Activated T-cell treated with anti-CD3 and anti-CD28 coated beads for 48 hours (primary cell): ENCODE results near the gene FAM174B.

Experiments
- DNase-seq: peaks from one replicate; pipeline ENCODE4 v3.0.0-alpha.2; 2020; ENCODE audit warnings: low read depth

FAM174B gene

GRCh38 chr15:92655178-92655995 lies at the start of gene FAM174B:
Gene FAM174B (minus strand): TSS chr15:92655775.
- peak; percentile 46 for DNase-seq

DNA sequence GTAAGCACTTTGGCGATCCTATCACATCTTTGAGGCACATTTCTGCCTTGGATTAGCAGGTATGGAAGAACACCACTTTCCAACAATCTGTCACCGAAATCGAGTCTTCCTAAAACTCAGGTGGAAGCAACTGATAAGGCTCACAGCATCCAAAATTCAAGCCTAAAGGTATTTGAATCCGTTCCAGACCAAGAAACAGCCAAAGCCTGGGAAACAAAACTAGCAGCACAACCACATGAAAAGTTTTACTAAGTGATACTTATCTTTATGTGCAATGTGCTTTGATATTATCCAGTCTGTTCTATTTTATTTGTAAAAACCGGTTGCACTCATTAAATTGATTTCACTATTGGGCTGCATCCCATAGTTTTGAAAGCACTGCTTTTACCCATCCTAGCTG lies 40.5 kb upstream of the FAM174B start:
- no peak for DNase-seq

GRCh38 chr15:92693691-92694331 lies 38.2 kb upstream of the FAM174B start:
- DNase-seq: no peak

GRCh38 chr15:92690395-92690794 lies 34.8 kb upstream of the FAM174B start:
- DNase-seq: no peak

GRCh38 chr15:92687746-92688145 lies 32.2 kb upstream of the FAM174B start:
- DNase-seq: no peak

DNA sequence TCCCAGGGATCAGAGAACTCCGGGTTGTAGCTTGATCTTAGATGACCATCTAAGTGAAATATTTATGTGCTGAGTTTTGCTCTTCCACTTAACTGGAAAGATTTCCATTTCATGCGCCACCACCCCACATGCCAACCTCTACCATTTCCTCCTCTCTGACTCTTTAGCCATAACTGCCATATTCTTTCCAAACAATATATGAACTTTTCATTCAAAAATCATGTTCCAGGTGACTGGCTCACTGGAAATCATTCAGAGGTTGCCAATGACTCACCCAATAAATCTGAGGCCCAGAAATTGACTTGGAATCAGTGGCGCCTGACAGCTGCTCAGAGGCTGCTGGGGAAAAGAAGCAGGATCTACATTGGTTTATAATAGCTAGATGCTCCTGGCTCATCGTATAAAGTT lies 31.6 kb upstream of the FAM174B start:
- no peak for DNase-seq

DNA sequence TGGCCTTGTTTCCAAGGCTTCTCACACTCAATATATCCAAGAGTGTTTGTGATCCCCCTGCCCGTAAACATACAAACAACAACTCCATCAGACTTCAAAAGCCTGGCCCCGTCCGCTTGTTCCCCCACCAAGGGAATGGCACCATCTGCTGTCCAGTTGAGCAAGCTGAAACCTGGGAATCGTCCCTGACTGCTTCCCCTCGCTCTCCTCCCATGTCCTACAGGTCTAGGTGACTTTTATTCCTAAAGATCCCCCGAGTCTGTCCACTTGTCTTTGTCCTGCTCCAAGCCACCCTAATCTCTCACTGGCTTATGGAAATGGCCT lies 27.9 kb upstream of the FAM174B start:
- no peak for DNase-seq

DNA sequence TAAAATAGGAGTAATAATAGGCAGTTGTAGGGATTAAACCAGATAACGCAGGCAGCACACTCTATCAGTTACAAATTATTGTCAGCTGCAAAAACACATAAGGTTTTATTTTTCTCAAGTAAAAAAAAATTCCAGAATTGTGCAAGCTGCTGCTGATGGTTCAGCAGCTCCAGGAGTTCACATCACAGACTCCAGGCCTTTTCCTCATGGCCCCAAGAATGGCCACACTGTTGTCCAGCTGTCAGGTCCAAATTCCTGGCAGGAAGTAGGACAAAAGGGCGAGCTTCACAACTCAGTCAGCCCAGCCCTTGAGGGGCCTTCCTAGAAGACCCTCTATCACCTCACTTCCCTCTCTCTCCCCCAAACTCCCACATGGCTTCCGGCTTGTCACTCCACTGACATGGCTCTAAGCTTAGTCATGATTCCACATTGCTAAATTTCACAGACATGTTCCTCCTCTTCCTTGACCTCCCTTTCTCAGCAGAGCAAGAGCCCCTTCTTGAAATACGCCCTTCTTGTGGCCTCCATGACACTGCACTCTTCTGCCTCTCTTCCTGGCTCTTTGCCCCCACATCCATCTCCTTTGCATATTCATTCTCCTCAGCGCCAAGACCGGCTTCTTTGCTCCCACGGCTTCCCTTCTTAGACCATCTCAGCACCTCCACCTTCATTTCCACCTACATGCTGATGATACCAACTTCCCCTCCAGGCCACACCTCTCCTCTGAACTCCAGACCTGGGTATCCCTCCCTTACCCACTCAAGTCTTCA lies 27.4 kb upstream of the FAM174B start:
- no peak for DNase-seq

GRCh38 chr15:92681141-92681631 lies 25.6 kb upstream of the FAM174B start:
- DNase-seq: no peak

DNA sequence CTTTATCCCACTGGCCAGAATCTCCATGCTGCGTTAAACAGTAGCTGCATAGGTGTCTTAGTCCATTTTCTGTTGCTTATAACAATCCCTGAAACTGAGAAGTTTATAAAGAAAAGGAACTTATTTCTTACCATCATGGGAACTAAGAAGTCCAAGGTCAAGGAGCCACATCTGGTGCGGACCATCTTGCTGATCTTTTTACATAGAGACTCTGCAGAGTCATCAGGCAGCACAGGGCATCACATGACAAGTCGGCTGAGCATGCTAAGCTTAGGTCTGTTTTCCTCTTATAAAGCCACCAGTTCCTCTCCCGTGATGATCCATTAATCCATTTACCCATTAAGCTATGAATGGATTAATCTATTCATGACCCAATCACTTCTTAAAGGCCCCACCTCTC lies 22.4 kb upstream of the FAM174B start:
- no peak for DNase-seq

DNA sequence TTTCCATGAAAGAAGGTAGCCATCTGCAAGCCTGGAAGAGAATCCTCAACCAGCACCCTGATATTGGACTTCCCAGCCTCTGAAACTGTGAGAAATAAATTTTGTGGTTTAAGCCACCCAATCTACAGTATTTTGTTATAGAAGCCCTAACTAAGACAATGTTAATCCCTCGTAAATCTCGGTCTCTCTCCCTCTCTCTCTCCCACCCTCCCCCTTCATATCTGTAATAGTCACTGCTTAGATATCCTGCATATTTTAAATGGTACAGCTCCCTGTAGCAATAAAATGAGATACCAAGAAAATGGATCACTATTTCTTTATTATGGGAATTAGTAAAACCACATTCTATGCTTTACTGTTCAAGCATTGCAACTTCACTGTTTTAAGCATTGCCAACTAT lies 21.0 kb upstream of the FAM174B start:
- DNase-seq: no peak

DNA sequence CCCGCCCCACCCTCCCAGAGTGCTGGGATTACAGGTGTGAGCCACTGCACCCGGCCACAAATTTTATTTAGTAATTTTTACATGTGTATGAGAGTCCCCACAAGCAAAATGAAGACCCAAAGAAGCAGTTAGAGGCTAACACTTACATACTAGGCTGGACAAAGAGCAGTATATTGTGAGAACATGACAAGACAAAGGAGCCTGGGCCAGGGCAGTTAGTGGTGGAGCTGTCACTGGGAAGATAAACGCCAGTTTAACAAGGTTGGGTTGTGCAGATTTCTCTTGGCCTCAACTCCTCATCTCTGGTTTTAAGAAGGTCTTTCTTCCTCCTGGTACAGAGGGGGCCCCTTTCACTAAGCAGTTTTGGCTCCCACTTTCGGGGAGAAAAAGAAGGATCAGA lies 19.9 kb upstream of the FAM174B start:
- no peak for DNase-seq

DNA sequence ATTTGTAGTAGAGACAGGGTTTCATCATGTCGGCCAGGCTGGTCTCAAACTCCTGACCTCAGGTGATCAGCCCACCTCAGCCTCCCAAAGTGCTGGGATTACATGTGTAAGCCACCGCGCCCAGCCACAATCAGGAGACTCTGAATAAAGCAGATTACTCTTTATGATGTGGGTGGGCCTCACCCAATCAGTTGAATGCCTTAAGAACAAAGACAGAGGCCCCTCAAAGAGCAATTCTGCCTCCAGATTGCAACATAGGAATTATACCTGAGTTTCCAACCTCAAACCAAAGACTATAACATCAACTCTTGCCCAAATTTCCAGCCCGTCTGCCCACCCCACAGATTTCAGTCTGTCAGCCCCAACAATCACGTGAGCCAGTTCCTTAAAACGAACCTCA lies 18.8 kb upstream of the FAM174B start:
- DNase-seq: no peak

GRCh38 chr15:92672102-92672501 lies 16.5 kb upstream of the FAM174B start:
- DNase-seq: no peak

DNA sequence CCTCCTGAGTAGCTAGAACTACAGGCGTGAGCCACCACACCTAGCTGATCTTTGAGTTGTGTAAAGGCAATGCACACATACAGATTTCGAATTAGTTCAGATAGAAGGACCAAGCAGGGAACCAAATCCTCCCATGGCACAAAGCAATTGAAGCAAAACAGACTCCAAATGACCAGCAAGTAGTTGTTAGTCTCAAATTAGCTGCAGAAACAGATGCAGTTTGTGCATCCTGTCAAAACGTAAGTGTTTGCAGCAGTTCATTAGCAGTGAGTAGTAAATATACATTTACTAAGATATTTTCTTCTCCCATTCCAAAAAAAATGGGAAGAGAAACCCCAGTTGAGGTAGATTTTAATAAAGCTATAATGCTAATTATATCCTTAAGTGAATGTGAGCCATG lies 15.8 kb upstream of the FAM174B start:
- DNase-seq: no peak

- no peak for DNase-seq
These were observed 15.0 kb upstream of the FAM174B start for GRCh38 chr15:92670621-92671020.

DNA sequence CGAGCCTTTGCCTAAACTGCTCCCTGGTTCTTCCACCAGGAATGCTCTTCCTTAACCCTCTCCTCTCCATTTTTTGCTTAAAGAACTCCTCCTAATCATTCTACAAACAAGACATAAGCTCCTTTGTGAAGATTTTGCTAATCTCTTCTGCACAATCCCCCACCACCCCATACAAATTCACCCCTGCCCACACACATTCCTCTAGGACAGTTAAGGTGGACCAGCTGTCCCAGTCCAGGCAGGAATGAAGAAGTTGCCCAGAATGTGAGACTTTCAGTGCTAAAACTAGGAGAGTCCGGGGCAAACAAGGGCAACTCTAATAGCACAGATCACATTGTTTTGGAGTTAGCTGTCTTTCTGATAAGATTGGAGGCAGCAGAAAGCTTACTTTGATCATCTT lies 13.9 kb upstream of the FAM174B start:
- no peak for DNase-seq

GRCh38 chr15:92668620-92669019 lies 13.0 kb upstream of the FAM174B start:
- no peak for DNase-seq

GRCh38 chr15:92667970-92668485 lies 12.5 kb upstream of the FAM174B start:
- DNase-seq: no peak

- DNase-seq: no peak
These were observed 11.8 kb upstream of the FAM174B start for GRCh38 chr15:92667287-92667904.

DNA sequence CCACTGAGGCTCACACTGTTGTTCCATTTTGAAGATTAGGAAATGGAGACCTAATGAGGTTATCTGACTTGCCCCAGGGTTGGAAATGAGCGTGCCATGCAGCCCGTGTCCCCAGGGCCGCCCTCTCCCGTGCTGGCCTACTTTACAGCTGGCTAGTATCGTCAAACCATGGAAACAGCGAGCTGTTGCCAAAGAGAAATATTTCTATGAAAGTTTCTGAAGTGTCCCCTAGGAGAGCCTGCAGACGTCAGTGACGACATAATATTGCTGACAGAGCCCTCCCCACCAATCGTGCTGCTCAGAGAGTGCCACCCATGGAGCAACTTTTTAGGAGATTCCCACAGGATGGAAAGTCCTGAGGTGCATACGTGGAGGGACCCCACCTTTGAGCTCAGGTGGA lies 11.2 kb upstream of the FAM174B start:
- no peak for DNase-seq

DNA sequence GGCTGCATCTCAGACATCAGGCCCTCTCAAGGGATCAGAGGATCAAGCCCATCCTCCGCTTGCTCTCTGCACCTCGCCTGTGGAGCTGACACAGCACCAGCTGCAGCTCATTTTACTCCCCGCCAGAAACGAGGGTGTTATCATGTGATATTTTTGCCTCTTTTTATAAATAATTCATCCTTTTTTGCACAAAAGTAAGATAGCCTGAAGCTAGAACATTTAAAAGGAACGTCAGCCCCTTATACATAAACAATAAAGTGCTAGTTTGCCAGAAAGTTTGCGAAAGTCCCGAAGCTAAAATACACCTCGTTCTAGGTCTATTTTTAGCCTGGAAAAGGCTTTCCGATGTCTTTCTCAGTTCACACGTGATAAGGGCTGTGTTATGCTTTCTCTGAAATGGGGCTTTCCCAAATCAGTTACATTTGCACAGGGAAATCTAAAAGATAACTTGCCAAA lies 9.6 kb upstream of the FAM174B start:
- DNase-seq: no peak
